HG03060 (cell line): ENCODE measurements around the gene CCNY.
"Not testable (repeated sequence)": the region's sequence is repeated elsewhere in the genome, so short reads cannot be mapped to it uniquely, and the experiment has no call there.

ENCODE experiments used
- ATAC-seq: cut with Tn5 transposase; IDR thresholded peaks from one replicate; pipeline ENCODE4 v1.9.1; 2021; ENCODE audit warnings: low read depth, moderate number of reproducible peaks; ENCODE audit not compliant: unreplicated experiment

CCNY gene

GRCh38 chr10:35400595-35401268 is 64.4 kb downstream of the CCNY start:
- ATAC-seq = no peak

- ATAC-seq = not testable (repeated sequence)
Observed at GRCh38 chr10:35403491-35403890, 67.2 kb downstream of the CCNY start.

- ATAC-seq = not testable (repeated sequence)
Observed at GRCh38 chr10:35404077-35404476, 67.8 kb downstream of the CCNY start.

GRCh38 chr10:35406003-35406630 is 69.8 kb downstream of the CCNY start:
- ATAC-seq = not testable (repeated sequence)

- not testable (repeated sequence) for ATAC-seq
Observed at GRCh38 chr10:35407696-35408095, 71.4 kb downstream of the CCNY start.

GRCh38 chr10:35409094-35409582 is 72.8 kb downstream of the CCNY start:
- ATAC-seq = peak; percentile 90

- ATAC-seq = no peak
Observed at GRCh38 chr10:35409808-35410207, 73.5 kb downstream of the CCNY start.

- no peak for ATAC-seq
Observed at GRCh38 chr10:35412003-35412723, 75.9 kb downstream of the CCNY start.

- no peak for ATAC-seq
Observed at GRCh38 chr10:35412900-35413491, 76.7 kb downstream of the CCNY start.

- no peak for ATAC-seq
Observed at GRCh38 chr10:35413985-35414861, 77.9 kb downstream of the CCNY start.

GRCh38 chr10:35415505-35415904 is 79.2 kb downstream of the CCNY start:
- ATAC-seq = no peak

- ATAC-seq = no peak
Observed at GRCh38 chr10:35416619-35417312, 80.5 kb downstream of the CCNY start.

- ATAC-seq = no peak
Observed at GRCh38 chr10:35417313-35417625, 81.0 kb downstream of the CCNY start.

- no peak for ATAC-seq
Observed at GRCh38 chr10:35417795-35418194, 81.5 kb downstream of the CCNY start.

GRCh38 chr10:35418580-35418979 is 82.3 kb downstream of the CCNY start:
- not testable (repeated sequence) for ATAC-seq

GRCh38 chr10:35420044-35420443 is 83.7 kb downstream of the CCNY start:
- ATAC-seq = no peak

- ATAC-seq = no peak
Observed at GRCh38 chr10:35420827-35421552, 84.7 kb downstream of the CCNY start.

- no peak for ATAC-seq
Observed at GRCh38 chr10:35421553-35422178, 85.4 kb downstream of the CCNY start.

- ATAC-seq = no peak
Observed at GRCh38 chr10:35422228-35422627, 85.9 kb downstream of the CCNY start.
